WTC11 (cell line): ENCODE data around the gene ZIC1. TPM values are rescaled to one million over a fixed set of nuclear protein-coding genes. Genes with fewer than 3 reads are reported as not detected.

Experiments used
- ATAC-seq: fragments of 200-7000 bp; cut with Tn5 transposase; 2 replicates; pipeline ENCODE4 v1.10.0; 2021; ENCODE audit warnings: mild to moderate bottlenecking, moderate library complexity
- CTCF ChIA-PET: fragments of 300-600 bp; sonication (Branson Sonifier 250); formaldehyde crosslinking; loops from one replicate; lab custom pipeline; 2021; ENCODE audit warnings: antibody characterized with exemption; lab: Charles Lee
- POLR2A ChIA-PET: fragments of 350-600 bp; sonication (Branson Sonifier 250); formaldehyde crosslinking; loops from one replicate; lab custom pipeline; 2021; ENCODE audit warnings: antibody characterized with exemption; lab: Charles Lee
- DNase-seq: peaks from one replicate; pipeline ENCODE4 v3.0.0; 2021; ENCODE audit warnings: low spot score
- H3K27ac Mint-ChIP-seq: 2 replicates; pipeline ENCODE4 v1.8.0; 2021; ENCODE audit warnings: mixed read lengths
- H3K27me3 Mint-ChIP-seq: 2 replicates; pipeline ENCODE4 v1.8.0; 2021; ENCODE audit warnings: low read depth, mild to moderate bottlenecking, moderate library complexity, mixed read lengths
- H3K36me3 Mint-ChIP-seq: 2 replicates; pipeline ENCODE4 v1.8.0; 2021; ENCODE audit warnings: mixed read lengths
- H3K4me1 Mint-ChIP-seq: 2 replicates; pipeline ENCODE4 v1.8.0; 2022; ENCODE audit warnings: mixed read lengths
- H3K4me3 Mint-ChIP-seq: 2 replicates; pipeline ENCODE4 v1.8.0; 2021; ENCODE audit warnings: mild to moderate bottlenecking, moderate library complexity, mixed read lengths
- H3K9me3 Mint-ChIP-seq: 2 replicates; pipeline ENCODE4 v1.8.0; 2021; ENCODE audit warnings: mixed read lengths
- ATF1 ChIP-seq: sonication (generic); formaldehyde crosslinking; IDR thresholded peaks from 2 replicates; pipeline ENCODE4 v1.8.1; 2023; ENCODE audit warnings: mild to moderate bottlenecking, moderate library complexity, missing genetic modification reagents
- CREB1 ChIP-seq: sonication (generic); formaldehyde crosslinking; IDR thresholded peaks from 2 replicates; pipeline ENCODE4 v1.8.0; 2023; ENCODE audit warnings: mild to moderate bottlenecking, missing genetic modification reagents
- ELF4 ChIP-seq: sonication (generic); formaldehyde crosslinking; IDR thresholded peaks from 2 replicates; pipeline ENCODE4 v1.8.1; 2022; ENCODE audit warnings: low read depth, mild to moderate bottlenecking, moderate library complexity, missing genetic modification reagents
- EMX1 ChIP-seq: fragments of 250-450 bp; sonication (Bioruptor Pico); IDR thresholded peaks from 2 replicates; pipeline ENCODE4 v1.8.0; 2021; ENCODE audit warnings: mild to moderate bottlenecking
- ESRRA ChIP-seq: sonication (generic); formaldehyde crosslinking; IDR thresholded peaks from 2 replicates; pipeline ENCODE4 v1.8.1; 2022; ENCODE audit warnings: mild to moderate bottlenecking, missing genetic modification reagents, borderline replicate concordance
- GABPB1 ChIP-seq: sonication (generic); formaldehyde crosslinking; IDR thresholded peaks from 2 replicates; pipeline ENCODE4 v1.8.1; 2023; ENCODE audit warnings: mild to moderate bottlenecking, missing genetic modification reagents
- GTF2I ChIP-seq: fragments of 250-450 bp; sonication (Bioruptor Pico); conservative IDR thresholded peaks from 2 replicates; pipeline ENCODE4 v1.4.0; 2021; ENCODE audit warnings: mild to moderate bottlenecking
- HMGA2 ChIP-seq: fragments of 250-450 bp; sonication (Bioruptor Pico); IDR thresholded peaks from 2 replicates; pipeline ENCODE4 v1.4.0; 2021; ENCODE audit warnings: mild to moderate bottlenecking, moderate library complexity
- NR2C2 ChIP-seq: sonication (generic); formaldehyde crosslinking; IDR thresholded peaks from 2 replicates; pipeline ENCODE4 v1.8.0; 2022; ENCODE audit warnings: mild to moderate bottlenecking, missing genetic modification reagents
- OVOL2 ChIP-seq: fragments of 250-450 bp; sonication (Bioruptor Pico); IDR thresholded peaks from 2 replicates; pipeline ENCODE4 v1.9.0; 2021; ENCODE audit warnings: mild to moderate bottlenecking, borderline replicate concordance
- SP1 ChIP-seq: sonication (generic); formaldehyde crosslinking; conservative IDR thresholded peaks from 2 replicates; pipeline ENCODE4 v1.8.1; 2022; ENCODE audit warnings: missing genetic modification reagents
- TEAD4 ChIP-seq: sonication (generic); formaldehyde crosslinking; IDR thresholded peaks from 2 replicates; pipeline ENCODE4 v1.8.0; 2022; ENCODE audit warnings: mild to moderate bottlenecking, missing genetic modification reagents
- ZBTB21 ChIP-seq: sonication (generic); formaldehyde crosslinking; IDR thresholded peaks from 2 replicates; pipeline ENCODE4 v1.8.1; 2023; ENCODE audit warnings: mild to moderate bottlenecking, missing genetic modification reagents, borderline replicate concordance
- ZNF232 ChIP-seq: sonication (generic); formaldehyde crosslinking; IDR thresholded peaks from 2 replicates; pipeline ENCODE4 v1.8.0; 2022; ENCODE audit warnings: mild to moderate bottlenecking, missing genetic modification reagents
- ZNF396 ChIP-seq: fragments of 250-450 bp; sonication (Bioruptor Pico); IDR thresholded peaks from 2 replicates; pipeline ENCODE4 v1.8.0; 2021; ENCODE audit warnings: mild to moderate bottlenecking, moderate library complexity, borderline replicate concordance
- total RNA-seq: library from RNA; stranded (reverse); gene quantifications from 3 replicates; pipeline ENCODE4 v1.2.3, GENCODE V29; 2021
- TF ChIP-seq, protein P1 (sequence below): sonication (generic); formaldehyde crosslinking; IDR thresholded peaks from 2 replicates; pipeline ENCODE4 v1.8.1; 2022; ENCODE audit warnings: low read depth, missing genetic modification reagents, borderline replicate concordance
- TF ChIP-seq, protein P2 (sequence below): sonication (generic); formaldehyde crosslinking; IDR thresholded peaks from 2 replicates; pipeline ENCODE4 v1.8.1; 2023; ENCODE audit warnings: mild to moderate bottlenecking, moderate library complexity, missing genetic modification reagents
- TF ChIP-seq, protein P3 (sequence below): sonication (generic); formaldehyde crosslinking; IDR thresholded peaks from 2 replicates; pipeline ENCODE4 v1.8.0; 2022; ENCODE audit warnings: missing genetic modification reagents
- TF ChIP-seq, protein P4 (sequence below): sonication (generic); formaldehyde crosslinking; IDR thresholded peaks from 2 replicates; pipeline ENCODE4 v1.8.1; 2022; ENCODE audit warnings: mild to moderate bottlenecking, missing genetic modification reagents, moderate library complexity, borderline replicate concordance
- TF ChIP-seq, protein P5 (sequence below): sonication (generic); formaldehyde crosslinking; IDR thresholded peaks from 2 replicates; pipeline ENCODE4 v1.8.0; 2023; ENCODE audit warnings: missing genetic modification reagents, mild to moderate bottlenecking, borderline replicate concordance
- TF ChIP-seq, protein P6 (sequence below): sonication (generic); formaldehyde crosslinking; IDR thresholded peaks from 2 replicates; pipeline ENCODE4 v1.8.0; 2022; ENCODE audit warnings: mild to moderate bottlenecking, missing genetic modification reagents

The ZIC1 gene
- total RNA-seq, 1 experiment from 2014 or later = 59.7 TPM

DNA sequence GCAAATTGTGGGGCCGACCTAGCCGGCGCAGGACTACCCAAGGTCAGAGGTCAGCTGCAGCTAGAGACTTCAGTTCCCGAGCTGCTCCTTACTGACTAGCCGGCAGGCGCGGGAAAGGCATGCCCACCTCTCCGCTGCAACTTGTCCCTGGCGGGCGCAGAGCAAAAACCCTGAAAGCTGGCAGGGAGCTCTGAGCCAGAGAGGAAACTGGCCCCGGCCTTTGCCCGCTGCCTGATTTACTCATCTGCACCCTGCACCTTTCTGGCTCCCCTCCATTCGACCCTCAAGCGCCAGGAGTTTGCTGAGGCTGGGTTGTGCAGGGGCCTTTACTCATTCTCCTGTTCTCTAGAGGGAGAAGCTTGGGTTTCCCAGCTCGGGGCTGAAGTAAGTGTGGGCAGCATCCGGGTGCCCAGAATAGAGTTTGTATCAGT lies 4.3 kb upstream of the ZIC1 start (continued):
- TF ChIP-seq, protein P1, sequence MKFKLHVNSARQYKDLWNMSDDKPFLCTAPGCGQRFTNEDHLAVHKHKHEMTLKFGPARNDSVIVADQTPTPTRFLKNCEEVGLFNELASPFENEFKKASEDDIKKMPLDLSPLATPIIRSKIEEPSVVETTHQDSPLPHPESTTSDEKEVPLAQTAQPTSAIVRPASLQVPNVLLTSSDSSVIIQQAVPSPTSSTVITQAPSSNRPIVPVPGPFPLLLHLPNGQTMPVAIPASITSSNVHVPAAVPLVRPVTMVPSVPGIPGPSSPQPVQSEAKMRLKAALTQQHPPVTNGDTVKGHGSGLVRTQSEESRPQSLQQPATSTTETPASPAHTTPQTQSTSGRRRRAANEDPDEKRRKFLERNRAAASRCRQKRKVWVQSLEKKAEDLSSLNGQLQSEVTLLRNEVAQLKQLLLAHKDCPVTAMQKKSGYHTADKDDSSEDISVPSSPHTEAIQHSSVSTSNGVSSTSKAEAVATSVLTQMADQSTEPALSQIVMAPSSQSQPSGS (CRISPR knock-in tag) = no peak
- TF ChIP-seq NR2C2 (CRISPR knock-in tag) (no peak), ZBTB21 (CRISPR knock-in tag) (no peak), ELF4 (CRISPR knock-in tag) (no peak), CREB1 (CRISPR knock-in tag) (no peak)
- TF ChIP-seq, protein P2, sequence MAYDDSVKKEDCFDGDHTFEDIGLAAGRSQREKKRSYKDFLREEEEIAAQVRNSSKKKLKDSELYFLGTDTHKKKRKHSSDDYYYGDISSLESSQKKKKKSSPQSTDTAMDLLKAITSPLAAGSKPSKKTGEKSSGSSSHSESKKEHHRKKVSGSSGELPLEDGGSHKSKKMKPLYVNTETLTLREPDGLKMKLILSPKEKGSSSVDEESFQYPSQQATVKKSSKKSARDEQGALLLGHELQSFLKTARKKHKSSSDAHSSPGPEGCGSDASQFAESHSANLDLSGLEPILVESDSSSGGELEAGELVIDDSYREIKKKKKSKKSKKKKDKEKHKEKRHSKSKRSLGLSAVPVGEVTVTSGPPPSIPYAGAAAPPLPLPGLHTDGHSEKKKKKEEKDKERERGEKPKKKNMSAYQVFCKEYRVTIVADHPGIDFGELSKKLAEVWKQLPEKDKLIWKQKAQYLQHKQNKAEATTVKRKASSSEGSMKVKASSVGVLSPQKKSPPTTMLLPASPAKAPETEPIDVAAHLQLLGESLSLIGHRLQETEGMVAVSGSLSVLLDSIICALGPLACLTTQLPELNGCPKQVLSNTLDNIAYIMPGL (CRISPR knock-in tag) = no peak

DNA sequence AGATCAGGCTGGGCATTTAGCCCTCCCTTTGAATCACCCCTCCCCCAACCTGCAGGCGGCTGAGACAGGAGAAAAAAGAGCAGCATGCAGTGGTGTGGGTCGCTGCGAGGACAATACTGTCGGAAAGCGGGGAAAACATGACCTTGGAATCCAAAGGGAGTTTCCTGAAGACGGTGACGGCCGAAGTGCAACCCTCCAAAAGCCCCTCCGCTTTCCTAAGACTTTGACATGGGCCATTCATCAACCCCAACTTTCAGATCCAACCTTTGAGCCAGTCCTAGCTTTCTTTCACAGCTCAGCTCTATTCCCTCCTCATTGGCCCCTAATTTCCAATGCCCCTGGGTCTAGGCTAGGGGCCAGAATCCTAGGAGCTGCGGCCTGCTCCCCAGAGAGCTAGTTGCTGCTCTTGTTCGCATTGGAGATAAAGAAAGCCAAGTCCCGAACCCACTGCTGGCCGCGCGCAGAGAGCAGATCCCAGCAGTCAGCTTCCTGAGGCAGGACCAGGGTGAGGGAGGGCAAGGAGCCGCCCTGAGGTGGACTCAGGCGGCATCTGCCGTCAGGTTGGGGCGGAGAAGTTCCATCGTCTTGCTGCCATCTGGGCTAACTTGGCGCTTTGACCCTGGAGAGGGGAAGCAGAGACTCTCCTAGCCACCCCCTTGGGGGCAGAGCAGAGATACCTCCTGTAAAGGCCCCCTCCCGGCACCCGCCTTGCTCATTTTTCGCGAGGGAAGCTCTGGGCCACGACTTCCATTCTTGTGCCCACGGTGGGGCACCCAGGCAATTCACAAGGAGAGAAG lies 3.7 kb upstream of the ZIC1 start:
- ChIA-PET POLR2A (interaction anchor here (0.8 to 2.6 kb wide), 4 partner anchors 9 to 22 kb away, joined by 3 to 6 read pairs (median 4); no protein-coding TSS in a partner anchor), CTCF (interaction anchor here (1.1 to 4.3 kb wide), 11 partner anchors 9 to 285 kb away, joined by 3 to 25 read pairs (median 5); no protein-coding TSS in a partner anchor)
- ATAC-seq (peak; percentile 14), DNase-seq (peak; percentile 44)
- Mint-ChIP-seq H3K27me3 (peaks cover 100% of the 10 kb centered on the region), H3K9me3 (no peaks in the 10 kb centered on the region), H3K27ac (no peak overlapping the region), H3K4me1 (peaks cover 85% of the 10 kb centered on the region), H3K4me3 (peak overlapping the region; percentile 56), H3K36me3 (no peaks in the 10 kb centered on the region)
- TF ChIP-seq, protein P3, sequence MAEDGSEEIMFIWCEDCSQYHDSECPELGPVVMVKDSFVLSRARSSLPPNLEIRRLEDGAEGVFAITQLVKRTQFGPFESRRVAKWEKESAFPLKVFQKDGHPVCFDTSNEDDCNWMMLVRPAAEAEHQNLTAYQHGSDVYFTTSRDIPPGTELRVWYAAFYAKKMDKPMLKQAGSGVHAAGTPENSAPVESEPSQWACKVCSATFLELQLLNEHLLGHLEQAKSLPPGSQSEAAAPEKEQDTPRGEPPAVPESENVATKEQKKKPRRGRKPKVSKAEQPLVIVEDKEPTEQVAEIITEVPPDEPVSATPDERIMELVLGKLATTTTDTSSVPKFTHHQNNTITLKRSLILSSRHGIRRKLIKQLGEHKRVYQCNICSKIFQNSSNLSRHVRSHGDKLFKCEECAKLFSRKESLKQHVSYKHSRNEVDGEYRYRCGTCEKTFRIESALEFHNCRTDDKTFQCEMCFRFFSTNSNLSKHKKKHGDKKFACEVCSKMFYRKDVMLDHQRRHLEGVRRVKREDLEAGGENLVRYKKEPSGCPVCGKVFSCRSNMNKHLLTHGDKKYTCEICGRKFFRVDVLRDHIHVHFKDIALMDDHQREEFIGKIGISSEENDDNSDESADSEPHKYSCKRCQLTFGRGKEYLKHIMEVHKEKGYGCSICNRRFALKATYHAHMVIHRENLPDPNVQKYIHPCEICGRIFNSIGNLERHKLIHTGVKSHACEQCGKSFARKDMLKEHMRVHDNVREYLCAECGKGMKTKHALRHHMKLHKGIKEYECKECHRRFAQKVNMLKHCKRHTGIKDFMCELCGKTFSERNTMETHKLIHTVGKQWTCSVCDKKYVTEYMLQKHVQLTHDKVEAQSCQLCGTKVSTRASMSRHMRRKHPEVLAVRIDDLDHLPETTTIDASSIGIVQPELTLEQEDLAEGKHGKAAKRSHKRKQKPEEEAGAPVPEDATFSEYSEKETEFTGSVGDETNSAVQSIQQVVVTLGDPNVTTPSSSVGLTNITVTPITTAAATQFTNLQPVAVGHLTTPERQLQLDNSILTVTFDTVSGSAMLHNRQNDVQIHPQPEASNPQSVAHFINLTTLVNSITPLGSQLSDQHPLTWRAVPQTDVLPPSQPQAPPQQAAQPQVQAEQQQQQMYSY (CRISPR knock-in tag) = no peak
- TF ChIP-seq, protein P4, sequence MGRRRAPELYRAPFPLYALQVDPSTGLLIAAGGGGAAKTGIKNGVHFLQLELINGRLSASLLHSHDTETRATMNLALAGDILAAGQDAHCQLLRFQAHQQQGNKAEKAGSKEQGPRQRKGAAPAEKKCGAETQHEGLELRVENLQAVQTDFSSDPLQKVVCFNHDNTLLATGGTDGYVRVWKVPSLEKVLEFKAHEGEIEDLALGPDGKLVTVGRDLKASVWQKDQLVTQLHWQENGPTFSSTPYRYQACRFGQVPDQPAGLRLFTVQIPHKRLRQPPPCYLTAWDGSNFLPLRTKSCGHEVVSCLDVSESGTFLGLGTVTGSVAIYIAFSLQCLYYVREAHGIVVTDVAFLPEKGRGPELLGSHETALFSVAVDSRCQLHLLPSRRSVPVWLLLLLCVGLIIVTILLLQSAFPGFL (CRISPR knock-in tag) = no peak
- TF ChIP-seq GTF2I = no peak
- TF ChIP-seq HMGA2 (CRISPR knock-in tag) = no peak
- TF ChIP-seq ZNF232 = no peak
- no peak for TF ChIP-seq GABPB1 (CRISPR knock-in tag)
- no peak for TF ChIP-seq ZNF396 (CRISPR knock-in tag)
- TF ChIP-seq SP1 = no peak
- no peak for TF ChIP-seq ATF1
- no peak for TF ChIP-seq EMX1 (CRISPR knock-in tag)
- no peak for TF ChIP-seq TEAD4 (CRISPR knock-in tag)
- TF ChIP-seq, protein P5, sequence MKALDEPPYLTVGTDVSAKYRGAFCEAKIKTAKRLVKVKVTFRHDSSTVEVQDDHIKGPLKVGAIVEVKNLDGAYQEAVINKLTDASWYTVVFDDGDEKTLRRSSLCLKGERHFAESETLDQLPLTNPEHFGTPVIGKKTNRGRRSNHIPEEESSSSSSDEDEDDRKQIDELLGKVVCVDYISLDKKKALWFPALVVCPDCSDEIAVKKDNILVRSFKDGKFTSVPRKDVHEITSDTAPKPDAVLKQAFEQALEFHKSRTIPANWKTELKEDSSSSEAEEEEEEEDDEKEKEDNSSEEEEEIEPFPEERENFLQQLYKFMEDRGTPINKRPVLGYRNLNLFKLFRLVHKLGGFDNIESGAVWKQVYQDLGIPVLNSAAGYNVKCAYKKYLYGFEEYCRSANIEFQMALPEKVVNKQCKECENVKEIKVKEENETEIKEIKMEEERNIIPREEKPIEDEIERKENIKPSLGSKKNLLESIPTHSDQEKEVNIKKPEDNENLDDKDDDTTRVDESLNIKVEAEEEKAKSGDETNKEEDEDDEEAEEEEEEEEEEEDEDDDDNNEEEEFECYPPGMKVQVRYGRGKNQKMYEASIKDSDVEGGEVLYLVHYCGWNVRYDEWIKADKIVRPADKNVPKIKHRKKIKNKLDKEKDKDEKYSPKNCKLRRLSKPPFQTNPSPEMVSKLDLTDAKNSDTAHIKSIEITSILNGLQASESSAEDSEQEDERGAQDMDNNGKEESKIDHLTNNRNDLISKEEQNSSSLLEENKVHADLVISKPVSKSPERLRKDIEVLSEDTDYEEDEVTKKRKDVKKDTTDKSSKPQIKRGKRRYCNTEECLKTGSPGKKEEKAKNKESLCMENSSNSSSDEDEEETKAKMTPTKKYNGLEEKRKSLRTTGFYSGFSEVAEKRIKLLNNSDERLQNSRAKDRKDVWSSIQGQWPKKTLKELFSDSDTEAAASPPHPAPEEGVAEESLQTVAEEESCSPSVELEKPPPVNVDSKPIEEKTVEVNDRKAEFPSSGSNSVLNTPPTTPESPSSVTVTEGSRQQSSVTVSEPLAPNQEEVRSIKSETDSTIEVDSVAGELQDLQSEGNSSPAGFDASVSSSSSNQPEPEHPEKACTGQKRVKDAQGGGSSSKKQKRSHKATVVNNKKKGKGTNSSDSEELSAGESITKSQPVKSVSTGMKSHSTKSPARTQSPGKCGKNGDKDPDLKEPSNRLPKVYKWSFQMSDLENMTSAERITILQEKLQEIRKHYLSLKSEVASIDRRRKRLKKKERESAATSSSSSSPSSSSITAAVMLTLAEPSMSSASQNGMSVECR (CRISPR knock-in tag) = no peak
- TF ChIP-seq ESRRA (CRISPR knock-in tag) = no peak
- TF ChIP-seq, protein P6, sequence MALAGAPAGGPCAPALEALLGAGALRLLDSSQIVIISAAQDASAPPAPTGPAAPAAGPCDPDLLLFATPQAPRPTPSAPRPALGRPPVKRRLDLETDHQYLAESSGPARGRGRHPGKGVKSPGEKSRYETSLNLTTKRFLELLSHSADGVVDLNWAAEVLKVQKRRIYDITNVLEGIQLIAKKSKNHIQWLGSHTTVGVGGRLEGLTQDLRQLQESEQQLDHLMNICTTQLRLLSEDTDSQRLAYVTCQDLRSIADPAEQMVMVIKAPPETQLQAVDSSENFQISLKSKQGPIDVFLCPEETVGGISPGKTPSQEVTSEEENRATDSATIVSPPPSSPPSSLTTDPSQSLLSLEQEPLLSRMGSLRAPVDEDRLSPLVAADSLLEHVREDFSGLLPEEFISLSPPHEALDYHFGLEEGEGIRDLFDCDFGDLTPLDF (CRISPR knock-in tag) = no peak
- TF ChIP-seq OVOL2 = no peak
